ENCODE results near the gene SNX21.

DNA sequence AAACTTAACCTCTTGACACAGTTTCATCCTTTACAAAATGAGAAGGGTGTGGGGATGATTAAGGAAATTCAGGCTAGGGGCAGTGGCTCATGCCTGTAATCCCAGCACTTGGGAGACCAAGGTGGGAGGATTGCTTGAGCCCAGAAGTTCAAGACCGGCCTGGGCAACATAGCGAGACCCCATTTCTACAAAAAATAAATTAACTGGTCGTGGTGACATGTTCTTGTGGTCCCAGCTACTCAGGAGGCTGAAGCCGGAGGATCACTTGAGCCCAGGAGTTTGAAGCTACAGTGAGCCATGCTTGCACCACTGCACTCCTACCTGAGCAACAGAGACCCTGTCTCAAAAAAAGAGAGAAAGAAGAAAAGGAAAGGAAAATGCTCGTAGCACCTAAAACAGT is 32.9 kb downstream of the SNX21 start:
- TF ChIP-seq, protein P1, sequence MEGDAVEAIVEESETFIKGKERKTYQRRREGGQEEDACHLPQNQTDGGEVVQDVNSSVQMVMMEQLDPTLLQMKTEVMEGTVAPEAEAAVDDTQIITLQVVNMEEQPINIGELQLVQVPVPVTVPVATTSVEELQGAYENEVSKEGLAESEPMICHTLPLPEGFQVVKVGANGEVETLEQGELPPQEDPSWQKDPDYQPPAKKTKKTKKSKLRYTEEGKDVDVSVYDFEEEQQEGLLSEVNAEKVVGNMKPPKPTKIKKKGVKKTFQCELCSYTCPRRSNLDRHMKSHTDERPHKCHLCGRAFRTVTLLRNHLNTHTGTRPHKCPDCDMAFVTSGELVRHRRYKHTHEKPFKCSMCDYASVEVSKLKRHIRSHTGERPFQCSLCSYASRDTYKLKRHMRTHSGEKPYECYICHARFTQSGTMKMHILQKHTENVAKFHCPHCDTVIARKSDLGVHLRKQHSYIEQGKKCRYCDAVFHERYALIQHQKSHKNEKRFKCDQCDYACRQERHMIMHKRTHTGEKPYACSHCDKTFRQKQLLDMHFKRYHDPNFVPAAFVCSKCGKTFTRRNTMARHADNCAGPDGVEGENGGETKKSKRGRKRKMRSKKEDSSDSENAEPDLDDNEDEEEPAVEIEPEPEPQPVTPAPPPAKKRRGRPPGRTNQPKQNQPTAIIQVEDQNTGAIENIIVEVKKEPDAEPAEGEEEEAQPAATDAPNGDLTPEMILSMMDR (IDR thresholded peaks at IDR 0.05) = no peak
- no peak for TF ChIP-seq POLR2A (IDR thresholded peaks at IDR 0.05)
